Measurements from ENCODE around the gene TNS3.

The TNS3 gene

GRCh38 chr7:47290466-47290865, 291.4 kb downstream of the TNS3 start:
- Histone ChIP-seq H3K4me3 (ENCODE audit: low read depth, low read length) (no peak overlapping the region), H3K36me3 (no peaks in the 10 kb centered on the region)

GRCh38 chr7:47288060-47288459, 293.9 kb downstream of the TNS3 start:
- no peak for TF ChIP-seq CTCF (IDR thresholded peaks at IDR 0.05; ENCODE audit: low read depth, low read length)
- H3K36me3 ChIP-seq, result no peaks in the 10 kb centered on the region
- H3K4me3 ChIP-seq (ENCODE audit: low read depth, low read length), result no peak overlapping the region
- DNase-seq, result no peak
- H3K9me3 ChIP-seq (ENCODE audit: severe bottlenecking), result no peaks in the 10 kb centered on the region
- no peaks in the 10 kb centered on the region for H3K27me3 ChIP-seq (ENCODE audit: insufficient read depth, low read depth, severe bottlenecking)
- H3K27ac ChIP-seq, result no peak overlapping the region

More at GRCh38 chr7:47290466-47290865, 291.4 kb downstream of the TNS3 start:
- no peak for TF ChIP-seq CTCF (IDR thresholded peaks at IDR 0.05; ENCODE audit: low read depth, low read length)
- H3K27me3 ChIP-seq (ENCODE audit: insufficient read depth, low read depth, severe bottlenecking), result no peaks in the 10 kb centered on the region
- H3K9me3 ChIP-seq (ENCODE audit: severe bottlenecking), result no peaks in the 10 kb centered on the region
- no peak overlapping the region for H3K27ac ChIP-seq
- no peak for DNase-seq

DNA sequence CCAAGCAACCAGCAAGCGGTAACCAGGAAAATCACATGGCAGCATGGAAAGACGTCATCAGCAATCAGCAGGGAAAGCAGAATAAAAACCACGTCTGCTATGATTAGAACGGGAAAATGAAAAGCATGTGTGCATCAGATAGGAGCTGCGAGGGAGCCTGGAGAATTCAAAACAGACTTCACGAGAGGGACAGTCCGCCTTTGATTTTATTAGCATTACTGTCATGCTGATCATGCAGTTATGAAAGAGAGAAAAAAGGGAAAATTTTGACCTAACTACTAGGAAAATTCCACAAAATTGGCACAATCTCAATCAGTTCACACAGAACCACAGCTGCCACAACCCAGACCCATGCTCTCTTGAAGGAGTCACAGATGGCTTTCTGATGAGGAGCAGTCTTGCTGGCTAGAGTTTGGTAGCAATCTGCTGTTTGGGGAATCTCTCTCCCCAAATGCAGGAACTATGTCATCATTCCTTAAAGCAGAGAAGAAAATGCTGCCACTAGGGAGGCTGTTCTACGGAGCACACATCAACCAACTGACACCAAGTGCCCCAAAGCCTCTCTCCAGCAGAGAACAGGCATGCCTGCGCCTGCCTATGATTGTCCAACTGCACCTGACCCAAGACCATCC, 295.9 kb downstream of the TNS3 start:
- H3K27ac ChIP-seq, result no peak overlapping the region
- no peaks in the 10 kb centered on the region for H3K36me3 ChIP-seq
- H3K4me3 ChIP-seq (ENCODE audit: low read depth, low read length), result no peak overlapping the region
- TF ChIP-seq CTCF (IDR thresholded peaks at IDR 0.05; ENCODE audit: low read depth, low read length), result no peak
- no peaks in the 10 kb centered on the region for H3K9me3 ChIP-seq (ENCODE audit: severe bottlenecking)
- H3K27me3 ChIP-seq (ENCODE audit: insufficient read depth, low read depth, severe bottlenecking), result no peaks in the 10 kb centered on the region
- no peak for DNase-seq

- Histone ChIP-seq H3K27ac (no peak overlapping the region), H3K36me3 (no peaks in the 10 kb centered on the region), H3K4me3 (ENCODE audit: low read depth, low read length) (no peak overlapping the region), H3K9me3 (ENCODE audit: severe bottlenecking) (no peaks in the 10 kb centered on the region), H3K27me3 (ENCODE audit: insufficient read depth, low read depth, severe bottlenecking) (no peaks in the 10 kb centered on the region)
- no peak for DNase-seq
- no peak for TF ChIP-seq CTCF (IDR thresholded peaks at IDR 0.05; ENCODE audit: low read depth, low read length)
Observed at GRCh38 chr7:47284691-47285635, 296.9 kb downstream of the TNS3 start.

DNA sequence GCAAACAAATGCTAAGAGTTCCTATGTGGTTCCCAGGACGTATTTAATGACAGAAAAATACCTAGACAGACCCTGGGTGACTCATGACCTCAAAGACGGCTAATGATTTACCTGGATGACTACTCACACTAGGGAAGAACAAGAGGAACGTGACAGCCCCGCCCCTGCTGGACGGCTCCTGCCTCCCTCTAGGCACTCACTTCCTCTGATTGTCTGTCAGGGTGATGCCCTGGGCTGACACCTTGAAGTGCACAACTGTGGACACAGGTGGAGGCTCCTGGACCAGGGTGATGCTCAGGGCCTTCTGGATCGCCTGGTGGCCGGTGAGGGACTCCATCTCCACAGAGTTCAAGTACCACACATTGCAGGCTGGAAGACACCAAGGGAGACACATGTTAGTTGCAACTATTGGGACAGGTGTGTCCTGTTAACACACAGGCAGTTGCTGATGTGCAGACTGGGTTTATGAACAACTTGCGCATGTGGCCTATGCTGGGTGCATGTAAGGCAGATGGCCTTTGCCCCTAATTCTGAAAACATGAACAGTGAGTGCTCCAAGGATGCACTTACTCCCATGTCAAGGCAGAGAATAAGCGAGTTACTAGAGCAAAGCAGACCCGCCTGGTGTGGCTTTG, 298.3 kb downstream of the TNS3 start:
- DNase-seq, result no peak
- Histone ChIP-seq H3K27me3 (ENCODE audit: insufficient read depth, low read depth, severe bottlenecking) (no peaks in the 10 kb centered on the region), H3K36me3 (no peaks in the 10 kb centered on the region), H3K9me3 (ENCODE audit: severe bottlenecking) (no peaks in the 10 kb centered on the region), H3K4me3 (ENCODE audit: low read depth, low read length) (no peak overlapping the region), H3K27ac (no peak overlapping the region)
- TF ChIP-seq CTCF (IDR thresholded peaks at IDR 0.05; ENCODE audit: low read depth, low read length), result no peak
